ENCODE data around the gene BMP6. TPM values are rescaled to one million over a fixed set of nuclear protein-coding genes. Genes with fewer than 3 reads are reported as not detected.

BMP6 gene
- total RNA-seq, 1 experiment from 2014 or later: 13.6 TPM

DNA sequence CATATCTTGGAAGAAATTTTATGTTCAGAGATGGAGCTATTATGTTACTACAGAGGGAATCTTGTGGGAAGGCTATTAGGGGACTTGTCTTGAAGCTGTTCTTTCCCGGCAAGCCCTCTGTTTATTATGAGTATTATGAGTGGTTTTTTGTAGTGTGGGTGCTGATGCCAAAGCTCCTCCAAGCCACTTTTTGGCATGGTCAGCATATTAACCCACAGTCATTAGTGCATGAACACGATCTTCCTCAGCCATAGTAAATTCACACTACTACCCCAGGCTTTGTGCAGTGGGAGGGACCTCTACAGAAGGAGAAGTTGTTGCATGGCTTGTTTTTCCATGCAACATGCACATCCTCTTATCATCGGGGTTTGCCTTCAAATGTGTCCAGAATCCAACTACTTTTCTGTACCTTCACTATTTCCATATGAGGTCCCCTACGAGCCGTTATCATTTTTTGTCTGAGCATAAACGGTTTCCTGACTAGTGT, 6.5 kb upstream of the BMP6 start:
- ChIA-PET CTCF (interaction anchor here (0.7 kb wide), 1 partner anchor 31 kb away, joined by 3 read pairs; no protein-coding TSS in a partner anchor), POLR2A (no interaction called here)
- Histone ChIP-seq H3K27me3 (ENCODE audit: control insufficient read depth, insufficient read depth, low read length) (no peaks in the 10 kb centered on the region), H3K36me3 (ENCODE audit: control insufficient read depth, insufficient read depth, low read length) (no peaks in the 10 kb centered on the region), H3K4me1 (ENCODE audit: control insufficient read depth, insufficient read depth, low read length) (no peaks in the 10 kb centered on the region), H3K4me3 (ENCODE audit: low read depth in 2 of 2, low read length in 2 of 2) (no peak overlapping the region), H3K27ac (ENCODE audit: low read length) (no peak overlapping the region), H3K9me3 (ENCODE audit: control insufficient read depth, insufficient read depth, low read depth, low read length) (no peaks in the 10 kb centered on the region)
- ATAC-seq (no peak), DNase-seq (ENCODE audit: low read depth, low spot score) (no peak)
- no TSS peak for BruUV-seq (replicated peaks)
- TF ChIP-seq, protein P1, sequence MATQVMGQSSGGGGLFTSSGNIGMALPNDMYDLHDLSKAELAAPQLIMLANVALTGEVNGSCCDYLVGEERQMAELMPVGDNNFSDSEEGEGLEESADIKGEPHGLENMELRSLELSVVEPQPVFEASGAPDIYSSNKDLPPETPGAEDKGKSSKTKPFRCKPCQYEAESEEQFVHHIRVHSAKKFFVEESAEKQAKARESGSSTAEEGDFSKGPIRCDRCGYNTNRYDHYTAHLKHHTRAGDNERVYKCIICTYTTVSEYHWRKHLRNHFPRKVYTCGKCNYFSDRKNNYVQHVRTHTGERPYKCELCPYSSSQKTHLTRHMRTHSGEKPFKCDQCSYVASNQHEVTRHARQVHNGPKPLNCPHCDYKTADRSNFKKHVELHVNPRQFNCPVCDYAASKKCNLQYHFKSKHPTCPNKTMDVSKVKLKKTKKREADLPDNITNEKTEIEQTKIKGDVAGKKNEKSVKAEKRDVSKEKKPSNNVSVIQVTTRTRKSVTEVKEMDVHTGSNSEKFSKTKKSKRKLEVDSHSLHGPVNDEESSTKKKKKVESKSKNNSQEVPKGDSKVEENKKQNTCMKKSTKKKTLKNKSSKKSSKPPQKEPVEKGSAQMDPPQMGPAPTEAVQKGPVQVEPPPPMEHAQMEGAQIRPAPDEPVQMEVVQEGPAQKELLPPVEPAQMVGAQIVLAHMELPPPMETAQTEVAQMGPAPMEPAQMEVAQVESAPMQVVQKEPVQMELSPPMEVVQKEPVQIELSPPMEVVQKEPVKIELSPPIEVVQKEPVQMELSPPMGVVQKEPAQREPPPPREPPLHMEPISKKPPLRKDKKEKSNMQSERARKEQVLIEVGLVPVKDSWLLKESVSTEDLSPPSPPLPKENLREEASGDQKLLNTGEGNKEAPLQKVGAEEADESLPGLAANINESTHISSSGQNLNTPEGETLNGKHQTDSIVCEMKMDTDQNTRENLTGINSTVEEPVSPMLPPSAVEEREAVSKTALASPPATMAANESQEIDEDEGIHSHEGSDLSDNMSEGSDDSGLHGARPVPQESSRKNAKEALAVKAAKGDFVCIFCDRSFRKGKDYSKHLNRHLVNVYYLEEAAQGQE (IDR thresholded peaks at IDR 0.05; ENCODE audit: insufficient read depth in 1 of 2, low read depth in 2 of 2, low read length in 1 of 2): no peak
- TF ChIP-seq, protein P2, sequence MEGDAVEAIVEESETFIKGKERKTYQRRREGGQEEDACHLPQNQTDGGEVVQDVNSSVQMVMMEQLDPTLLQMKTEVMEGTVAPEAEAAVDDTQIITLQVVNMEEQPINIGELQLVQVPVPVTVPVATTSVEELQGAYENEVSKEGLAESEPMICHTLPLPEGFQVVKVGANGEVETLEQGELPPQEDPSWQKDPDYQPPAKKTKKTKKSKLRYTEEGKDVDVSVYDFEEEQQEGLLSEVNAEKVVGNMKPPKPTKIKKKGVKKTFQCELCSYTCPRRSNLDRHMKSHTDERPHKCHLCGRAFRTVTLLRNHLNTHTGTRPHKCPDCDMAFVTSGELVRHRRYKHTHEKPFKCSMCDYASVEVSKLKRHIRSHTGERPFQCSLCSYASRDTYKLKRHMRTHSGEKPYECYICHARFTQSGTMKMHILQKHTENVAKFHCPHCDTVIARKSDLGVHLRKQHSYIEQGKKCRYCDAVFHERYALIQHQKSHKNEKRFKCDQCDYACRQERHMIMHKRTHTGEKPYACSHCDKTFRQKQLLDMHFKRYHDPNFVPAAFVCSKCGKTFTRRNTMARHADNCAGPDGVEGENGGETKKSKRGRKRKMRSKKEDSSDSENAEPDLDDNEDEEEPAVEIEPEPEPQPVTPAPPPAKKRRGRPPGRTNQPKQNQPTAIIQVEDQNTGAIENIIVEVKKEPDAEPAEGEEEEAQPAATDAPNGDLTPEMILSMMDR (IDR thresholded peaks at IDR 0.05): no peak
- TF ChIP-seq SIN3A (IDR thresholded peaks at IDR 0.05; ENCODE audit: borderline replicate concordance, insufficient read depth, low read depth, low read length): no peak
- TF ChIP-seq TCF7L2 (IDR thresholded peaks at IDR 0.05; ENCODE audit: low read depth, low read length): no peak
- no peak for TF ChIP-seq POLR2AphosphoS5 (IDR thresholded peaks at IDR 0.05; ENCODE audit: low read depth, low read length)
- intact Hi-C loops (cut with micrococcal nuclease; ENCODE audit: unreplicated experiment) (no loop called here), in situ Hi-C loops (cut with HindIII; ENCODE audit: low pct_unique_long_range_greater_than_20kb, low sequenced_read_pairs) (no loop called here)

DNA sequence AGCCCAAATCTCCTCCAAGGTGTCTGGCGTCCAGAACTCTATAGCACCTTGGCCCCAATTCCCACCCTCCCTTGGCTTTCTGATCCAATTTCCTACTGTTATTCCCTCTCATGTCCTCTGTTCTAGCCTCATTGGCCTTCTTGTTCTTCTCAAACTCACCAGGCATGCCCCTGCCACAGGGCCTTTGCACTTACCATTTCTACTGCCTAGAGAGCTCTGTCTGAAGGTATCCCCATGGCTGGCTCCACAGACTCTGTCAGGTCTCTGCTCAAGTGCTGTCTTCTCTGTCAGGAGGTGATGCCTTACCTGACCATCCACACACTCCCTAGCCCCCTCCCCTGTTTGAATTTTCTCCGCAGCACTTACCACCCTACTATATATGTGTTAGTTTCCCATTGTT, 5.6 kb upstream of the BMP6 start:
- no peaks in the 10 kb centered on the region for H3K27me3 ChIP-seq (ENCODE audit: control insufficient read depth, insufficient read depth, low read length)
- intact Hi-C loops (cut with micrococcal nuclease; ENCODE audit: unreplicated experiment): loop anchor here (5.0 to 10.0 kb wide), 4 partner anchors 92 to 337 kb away; partner anchors contain the start of gene TXNDC5
- BruUV-seq (replicated peaks): no TSS peak
- H3K4me3 ChIP-seq (ENCODE audit: low read depth in 2 of 2, low read length in 2 of 2): no peak overlapping the region
- TF ChIP-seq POLR2AphosphoS5 (IDR thresholded peaks at IDR 0.05; ENCODE audit: low read depth, low read length): no peak
- TF ChIP-seq, protein P2 (IDR thresholded peaks at IDR 0.05): no peak
- TF ChIP-seq, protein P1 (IDR thresholded peaks at IDR 0.05; ENCODE audit: insufficient read depth in 1 of 2, low read depth in 2 of 2, low read length in 1 of 2): no peak
- TF ChIP-seq TCF7L2 (IDR thresholded peaks at IDR 0.05; ENCODE audit: low read depth, low read length): no peak
- TF ChIP-seq SIN3A (IDR thresholded peaks at IDR 0.05; ENCODE audit: borderline replicate concordance, insufficient read depth, low read depth, low read length): no peak
- in situ Hi-C loops (cut with HindIII; ENCODE audit: low pct_unique_long_range_greater_than_20kb, low sequenced_read_pairs): no loop called here
- H3K9me3 ChIP-seq (ENCODE audit: control insufficient read depth, insufficient read depth, low read depth, low read length): no peaks in the 10 kb centered on the region
- no peak for ATAC-seq
- no peaks in the 10 kb centered on the region for H3K36me3 ChIP-seq (ENCODE audit: control insufficient read depth, insufficient read depth, low read length)
- POLR2A ChIA-PET: no interaction called here
- DNase-seq (ENCODE audit: low read depth, low spot score): no peak
- CTCF ChIA-PET: no interaction called here
- H3K27ac ChIP-seq (ENCODE audit: low read length): no peak overlapping the region
- H3K4me1 ChIP-seq (ENCODE audit: control insufficient read depth, insufficient read depth, low read length): no peaks in the 10 kb centered on the region
